ENCODE measurements around the gene PRKCH. TPM values are rescaled to one million over a fixed set of nuclear protein-coding genes. Genes with fewer than 3 reads are reported as not detected.

The PRKCH gene
- total and polyA plus RNA-seq, 10 of the 15 experiments (the other 5 are each of a cell fraction or from before 2014, with no cell fraction given) = 10.7 to 140 (median 33.2) TPM

DNA sequence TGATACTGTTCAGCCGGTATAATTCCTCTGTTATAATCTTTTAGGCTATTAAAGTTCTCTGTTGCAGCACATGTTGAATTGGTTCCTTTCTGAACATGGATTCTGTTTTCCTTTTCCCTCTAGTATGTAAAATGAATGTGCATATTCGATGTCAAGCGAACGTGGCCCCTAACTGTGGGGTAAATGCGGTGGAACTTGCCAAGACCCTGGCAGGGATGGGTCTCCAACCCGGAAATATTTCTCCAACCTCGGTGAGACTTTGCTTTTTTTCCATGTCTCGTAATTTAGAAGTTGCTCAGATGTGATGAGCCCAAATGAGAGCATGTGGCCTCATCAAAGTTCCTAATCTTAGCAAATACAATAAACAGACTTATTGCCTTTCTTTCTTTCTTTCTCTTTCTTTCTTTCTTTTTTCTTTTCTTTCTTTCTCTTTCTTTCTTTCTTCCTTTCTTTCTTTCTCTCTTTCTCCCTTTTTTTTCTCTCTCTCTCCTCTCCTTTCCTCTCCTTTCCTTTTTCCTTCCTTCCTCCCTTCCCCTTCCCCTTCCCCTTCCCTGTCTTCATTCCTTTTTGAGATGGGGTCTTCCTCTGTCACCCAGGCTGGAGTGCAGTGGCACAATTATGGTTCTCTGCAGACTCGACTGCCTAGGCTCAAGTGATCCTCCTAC lies 131.9 kb downstream of the PRKCH start:
- intact Hi-C loops (cut with micrococcal nuclease; ENCODE audit: unreplicated experiment) (no loop called here), in situ Hi-C loops (cut with MboI) (no loop called here)
- Histone ChIP-seq H2AFZ (ENCODE audit: control insufficient read depth, low read depth, low read length) (no peak overlapping the region), H3K9me3 (replicated peaks; ENCODE audit: control insufficient read depth, insufficient read depth, low read length) (no peaks in the 10 kb centered on the region; the same call in 2 of the 3 replicates), H3K4me1 (ENCODE audit: control insufficient read depth, insufficient read depth, low read length) (peaks cover 6% of the 10 kb centered on the region), H3K27me3 (replicated peaks in 1 of 2; ENCODE audit: control insufficient read depth in 2 of 2, insufficient read depth in 2 of 2, low read length in 1 of 2) (no peaks in the 10 kb centered on the region), H3K36me3 (ENCODE audit: control insufficient read depth in 2 of 2, insufficient read depth in 2 of 2, low read length in 1 of 2) (peaks cover 24 to 28% of the 10 kb centered on the region in 2 experiments), H3K9ac (ENCODE audit: control insufficient read depth, insufficient read depth, low read length) (no peak overlapping the region), H3K79me2 (ENCODE audit: control insufficient read depth, insufficient read depth, low read length) (no peaks in the 10 kb centered on the region; the same call in 1 of the 2 replicates), H3K4me3 (no peak overlapping the region), H3K27ac (ENCODE audit: control insufficient read depth, insufficient read depth) (no peak overlapping the region), H4K20me1 (ENCODE audit: control insufficient read depth, insufficient read depth) (no peaks in the 10 kb centered on the region), H3K4me2 (ENCODE audit: control insufficient read depth, insufficient read depth) (no peak overlapping the region)
- FAIRE-seq (no peak), DNase-seq (ENCODE audit: low read depth, low spot score) (no peak), ATAC-seq (no peak)
- no peak for TF ChIP-seq SREBF2 (IDR thresholded peaks at IDR 0.05; ENCODE audit: low read length)
- TF ChIP-seq SRF (IDR thresholded peaks at IDR 0.05; ENCODE audit: low read depth in 2 of 2, low read length in 2 of 2) = no peak
- TF ChIP-seq, protein P1, sequence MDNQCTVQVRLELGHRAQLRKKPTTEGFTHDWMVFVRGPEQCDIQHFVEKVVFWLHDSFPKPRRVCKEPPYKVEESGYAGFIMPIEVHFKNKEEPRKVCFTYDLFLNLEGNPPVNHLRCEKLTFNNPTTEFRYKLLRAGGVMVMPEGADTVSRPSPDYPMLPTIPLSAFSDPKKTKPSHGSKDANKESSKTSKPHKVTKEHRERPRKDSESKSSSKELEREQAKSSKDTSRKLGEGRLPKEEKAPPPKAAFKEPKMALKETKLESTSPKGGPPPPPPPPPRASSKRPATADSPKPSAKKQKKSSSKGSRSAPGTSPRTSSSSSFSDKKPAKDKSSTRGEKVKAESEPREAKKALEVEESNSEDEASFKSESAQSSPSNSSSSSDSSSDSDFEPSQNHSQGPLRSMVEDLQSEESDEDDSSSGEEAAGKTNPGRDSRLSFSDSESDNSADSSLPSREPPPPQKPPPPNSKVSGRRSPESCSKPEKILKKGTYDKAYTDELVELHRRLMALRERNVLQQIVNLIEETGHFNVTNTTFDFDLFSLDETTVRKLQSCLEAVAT (IDR thresholded peaks at IDR 0.05) = no peak
- TF ChIP-seq HDAC6 (IDR thresholded peaks at IDR 0.05; ENCODE audit: unreplicated experiment) = no peak
- TF ChIP-seq RBBP5 (conservative IDR thresholded peaks at IDR 0.05) = no peak
- WGBS (ENCODE audit: insufficient coverage, insufficient replicate concordance, low lambda C conversion rate, missing lambda C conversion rate) = 92% methylated on average over 9 of the region's 9 CpGs
- ChIA-PET CTCF (interaction anchor here (1.2 to 5.4 kb wide), 4 partner anchors 8 to 385 kb away, joined by 3 to 33 read pairs (median 5); no protein-coding TSS in a partner anchor), RAD21 (ENCODE audit: unreplicated experiment) (interaction anchor here (0.6 to 1.2 kb wide), 3 partner anchors 75 to 157 kb away, joined by 3 to 4 read pairs (median 3); no protein-coding TSS in a partner anchor), POLR2A (interaction anchor here (0.7 kb wide), 1 partner anchor 57 kb away, joined by 3 read pairs; no protein-coding TSS in a partner anchor), SMC1A (ENCODE audit: uncharacterized antibody, unreplicated experiment) (interaction anchor here (0.9 to 3.5 kb wide), 6 partner anchors 21 to 385 kb away, joined by 3 to 15 read pairs (median 4); no protein-coding TSS in a partner anchor)
- no TSS peak for BruUV-seq (replicated peaks)

Data from GM12878 (cell line).